Measurements from ENCODE around the gene PRKAB2. TPM values are rescaled to one million over a fixed set of nuclear protein-coding genes. Genes with fewer than 3 reads are reported as not detected.

Gene PRKAB2
- total RNA-seq, 2 donors from 2014 or later: 0.57 to 8.6 TPM

Other genes starting within 250 kb of the PRKAB2 start
- gene NBPF12, start 234.1 kb downstream of the PRKAB2 start, total RNA-seq: 10 to 100 TPM; 10.3 to 10.5 TPM
- gene FMO5, start 52.9 kb upstream of the PRKAB2 start, total RNA-seq: under 1 TPM; 0.23 to 0.45 TPM
- 10 to 100 TPM; 25.7 to 69.0 TPM for gene CHD1L, start 70.2 kb upstream of the PRKAB2 start, total RNA-seq